Inferior parietal cortex (tissue), 1 donor: Measurements from ENCODE around the gene GDA.

ENCODE experiments used
- DNase-seq: peaks from one replicate; pipeline ENCODE4 v3.0.0-alpha.2; 2016; ENCODE audit errors: extremely low spot score

Gene GDA

DNA sequence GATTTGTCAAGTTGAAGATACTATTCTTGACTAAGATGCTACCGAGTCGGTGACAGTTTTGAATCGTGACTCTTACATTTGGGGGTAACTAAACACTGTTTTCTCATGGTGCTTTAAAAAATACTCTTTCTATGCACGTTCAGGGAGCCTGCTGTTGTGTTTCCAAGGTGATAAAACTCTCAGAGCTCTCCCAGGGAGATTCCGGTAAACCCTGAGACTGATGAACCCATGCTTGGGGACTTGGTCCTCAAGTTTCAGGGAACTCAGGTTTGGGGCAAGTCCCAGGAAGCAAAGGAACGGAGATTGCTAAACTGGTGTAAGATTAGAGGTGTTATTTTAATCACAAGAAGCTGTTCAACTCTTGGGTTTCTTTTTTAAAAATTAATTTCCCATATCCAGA is 1.4 kb downstream of the GDA start:
- DNase-seq, result no peak

GRCh38 chr9:72151104-72151503 is 1.9 kb downstream of the GDA start:
- DNase-seq, result no peak

DNA sequence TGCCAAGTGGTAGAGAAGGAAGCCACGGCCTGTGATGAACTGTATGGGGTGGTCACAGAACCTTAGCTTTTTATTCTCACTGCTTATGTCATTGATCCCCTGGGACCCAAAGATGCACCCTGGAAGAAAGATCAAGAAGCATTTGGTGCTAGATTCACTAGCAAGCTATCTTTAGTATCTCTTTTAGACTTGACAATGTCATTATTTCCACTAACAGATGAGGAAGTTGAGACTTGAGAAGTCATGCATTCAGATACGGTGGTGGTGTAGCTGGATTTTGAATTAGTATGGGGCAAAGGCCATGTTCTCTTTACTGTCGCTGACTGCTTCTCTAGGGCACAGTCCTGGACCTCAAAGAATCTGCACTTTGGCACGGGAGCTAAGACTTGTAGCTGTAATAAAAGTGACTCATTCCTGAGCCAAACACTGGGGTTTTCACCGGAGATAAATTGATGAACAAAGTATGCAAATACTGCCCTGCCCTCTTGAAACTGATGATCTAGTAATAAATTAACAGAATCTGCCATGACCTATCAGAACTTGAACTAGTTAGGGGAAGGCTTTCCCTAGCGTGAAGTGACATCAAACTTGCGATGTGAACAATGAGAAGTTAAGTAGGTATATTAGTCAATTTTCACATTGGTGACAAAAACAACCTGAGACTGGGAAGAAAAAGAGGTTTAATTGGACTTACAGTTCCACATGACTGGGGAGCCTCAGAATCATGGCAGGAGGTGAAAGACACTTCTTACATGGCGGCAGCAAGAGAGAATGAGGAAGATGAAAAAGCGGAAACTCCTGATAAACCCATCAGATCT is 5.4 kb downstream of the GDA start:
- DNase-seq, result no peak

GRCh38 chr9:72155301-72155700 is 6.1 kb downstream of the GDA start:
- no peak for DNase-seq

DNA sequence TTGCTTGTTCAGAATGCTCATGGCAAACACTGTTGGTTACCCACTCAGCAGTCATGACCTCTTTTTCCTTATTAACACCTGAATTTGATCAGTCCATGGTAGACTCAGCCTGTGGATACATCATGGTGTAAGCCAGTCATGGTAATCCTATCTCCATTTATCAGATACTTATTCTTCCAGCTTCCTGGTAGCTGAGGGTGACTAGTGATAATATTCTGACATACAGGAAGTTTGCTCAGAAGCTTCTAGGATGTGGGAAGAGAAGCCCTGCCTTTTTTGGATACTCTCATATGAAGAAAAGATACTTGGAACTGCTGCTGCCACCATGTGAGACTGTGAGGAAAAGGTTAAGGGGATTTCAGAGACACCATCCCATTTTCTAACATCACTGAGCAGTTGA is 7.3 kb downstream of the GDA start:
- DNase-seq, result no peak

- no peak for DNase-seq
Observed at GRCh38 chr9:72158680-72159079, 9.4 kb downstream of the GDA start.

- DNase-seq, result no peak
Observed at GRCh38 chr9:72160446-72161123, 11.3 kb downstream of the GDA start.

- no peak for DNase-seq
Observed at GRCh38 chr9:72165326-72165725, 16.1 kb downstream of the GDA start.

DNA sequence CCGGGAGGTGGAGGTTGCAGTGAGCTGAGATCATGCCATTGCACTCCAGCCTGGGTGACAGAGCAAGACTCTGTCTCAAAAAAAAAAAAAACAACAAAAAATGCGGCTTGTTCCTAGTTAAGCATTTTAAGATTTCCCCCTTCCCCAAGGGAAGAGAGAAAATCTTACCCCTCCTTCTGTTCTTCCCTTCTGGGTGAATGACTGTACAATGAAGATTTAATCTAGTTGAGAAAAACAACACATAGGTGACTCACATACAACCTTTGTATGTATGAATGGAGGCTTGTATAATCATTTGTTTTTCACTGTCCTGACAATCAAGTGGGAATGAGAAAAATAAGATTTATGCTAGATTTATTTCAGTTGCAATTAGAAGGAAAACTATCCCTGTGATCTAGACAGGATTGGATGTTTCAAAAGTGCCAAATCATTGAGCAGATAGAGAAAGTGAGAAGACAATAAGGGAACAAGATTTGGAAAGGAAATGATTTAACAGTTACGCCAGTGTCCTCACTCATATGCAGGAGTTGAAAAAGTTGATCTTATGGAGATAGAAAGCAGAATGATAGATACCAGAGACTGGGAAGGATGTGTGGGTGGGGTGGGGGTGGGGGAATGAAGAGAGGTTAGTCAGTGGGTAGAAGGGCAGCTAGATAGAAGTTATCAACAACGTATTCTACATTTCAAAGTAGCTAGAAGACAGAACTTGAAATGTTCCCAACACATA is 16.7 kb downstream of the GDA start:
- no peak for DNase-seq

DNA sequence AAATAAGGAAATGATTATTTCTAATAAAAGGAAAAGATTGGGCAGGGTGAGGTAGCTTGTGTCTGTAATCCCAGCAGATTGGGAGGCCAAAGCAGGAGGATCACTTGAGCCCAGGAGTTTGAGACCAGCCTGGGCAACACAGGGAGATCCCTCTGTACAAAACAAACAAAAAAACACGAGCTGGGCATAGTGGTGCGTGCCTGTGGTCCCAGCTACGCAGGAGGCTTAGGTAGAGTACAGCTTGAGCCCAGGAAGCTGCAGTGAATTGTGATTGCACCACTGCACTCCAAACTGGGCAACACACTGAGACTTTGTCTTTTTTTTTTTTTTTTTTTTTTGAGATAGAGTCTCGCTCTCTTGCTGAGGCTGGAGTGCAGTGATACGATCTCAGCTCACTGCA is 18.8 kb downstream of the GDA start:
- DNase-seq, result no peak

- DNase-seq, result no peak
Observed at GRCh38 chr9:72169178-72169577, 19.9 kb downstream of the GDA start.

DNA sequence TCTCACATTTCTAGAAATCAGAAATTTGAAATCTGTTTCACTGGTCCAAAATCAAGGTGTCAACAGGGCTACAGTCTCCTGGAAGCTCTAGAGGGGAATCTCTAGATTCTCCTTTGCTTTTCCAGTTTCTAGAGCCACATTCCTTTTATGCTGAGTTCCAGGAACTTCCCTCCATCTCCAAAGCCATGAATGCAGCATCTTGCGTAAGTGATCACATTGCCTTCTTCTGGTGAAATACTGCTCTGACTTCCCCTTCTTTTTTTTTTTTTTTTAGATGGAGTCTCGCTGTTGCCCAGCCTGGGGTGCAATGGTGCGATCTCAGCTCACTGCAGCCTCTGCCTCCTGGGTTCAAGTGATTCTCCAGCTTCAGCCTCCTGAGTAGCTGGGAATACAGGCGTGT is 23.8 kb downstream of the GDA start:
- no peak for DNase-seq

DNA sequence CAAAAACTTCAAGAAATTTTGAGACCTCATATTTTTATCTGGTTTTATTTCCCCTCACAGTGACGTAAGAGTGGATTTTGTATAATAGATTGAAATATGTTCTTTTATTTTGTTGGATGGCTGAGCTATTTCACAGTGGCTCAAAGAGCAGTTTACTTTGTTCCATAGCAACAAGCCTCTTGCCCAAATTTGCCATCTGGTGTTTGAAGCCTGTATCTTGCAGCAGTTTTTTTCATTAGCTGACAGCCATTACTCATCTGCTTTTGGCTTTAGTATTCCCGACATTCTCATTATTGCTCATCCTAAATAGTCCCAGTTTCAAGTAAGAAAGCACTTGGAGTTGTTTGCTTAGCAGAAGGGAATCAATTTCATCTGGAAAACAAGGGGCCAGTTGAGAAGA is 36.3 kb downstream of the GDA start:
- DNase-seq, result peak; percentile 51

GRCh38 chr9:72187121-72187695 is 38.0 kb downstream of the GDA start:
- DNase-seq, result no peak

DNA sequence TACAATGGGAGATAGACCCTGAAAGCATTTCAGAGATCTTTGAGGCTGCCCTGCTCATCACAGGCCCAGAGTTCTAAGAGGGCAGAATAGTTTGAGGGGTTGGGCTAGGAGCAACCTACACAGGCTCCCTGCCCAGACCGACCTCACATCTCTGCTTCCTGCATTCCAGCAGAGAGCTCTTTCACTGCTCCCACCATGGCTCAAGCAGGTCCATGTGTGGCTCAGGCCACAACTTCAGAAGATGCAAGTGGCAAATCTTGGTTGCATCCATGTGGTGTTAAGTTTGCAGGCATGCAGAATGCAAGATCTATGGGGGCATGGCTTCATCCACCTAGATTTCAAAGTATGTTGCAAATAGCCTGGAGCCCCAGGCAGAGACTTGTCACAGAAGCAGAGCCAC is 39.0 kb downstream of the GDA start:
- DNase-seq, result no peak

DNA sequence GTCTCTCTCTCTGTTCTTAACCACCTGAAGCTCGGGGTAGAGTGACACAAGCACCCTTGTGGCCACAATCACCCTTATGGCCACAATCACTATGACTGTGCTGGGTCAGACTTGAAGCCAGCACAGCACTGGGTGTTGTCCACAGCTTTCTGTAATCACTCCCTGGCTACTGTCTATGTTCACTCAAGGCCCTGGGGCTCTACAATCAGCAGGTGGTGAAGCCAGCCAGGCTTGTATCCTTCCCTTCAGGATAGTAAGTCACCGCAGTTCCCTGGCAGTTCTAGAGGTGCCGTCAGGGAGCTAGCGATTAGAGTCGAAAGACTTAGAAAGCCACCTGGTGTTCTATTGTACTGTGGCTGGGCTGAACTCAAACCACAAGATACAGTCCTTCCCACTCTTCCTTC is 44.2 kb downstream of the GDA start:
- DNase-seq, result no peak

DNA sequence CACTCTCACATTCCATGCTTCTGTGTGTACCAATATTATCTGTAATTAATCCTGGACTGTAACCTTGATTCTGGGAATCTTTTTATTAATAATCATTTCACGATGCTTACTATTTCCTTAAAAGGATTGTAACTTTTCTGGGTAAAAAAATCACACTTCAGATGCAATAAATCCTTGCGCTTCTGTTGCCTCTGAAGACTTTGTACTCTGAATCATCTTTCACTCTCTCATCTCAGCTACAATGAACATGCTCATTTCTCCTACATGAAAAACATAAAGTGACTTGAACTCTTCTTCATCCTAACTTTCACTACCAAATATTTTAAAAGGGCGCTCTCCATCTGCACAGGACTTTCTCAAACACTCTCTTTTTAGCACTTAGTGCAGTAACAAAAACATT is 50.0 kb downstream of the GDA start:
- DNase-seq, result no peak

GRCh38 chr9:72200452-72200851 is 51.2 kb downstream of the GDA start:
- no peak for DNase-seq

- DNase-seq, result no peak
Observed at GRCh38 chr9:72202009-72202408, 52.8 kb downstream of the GDA start.

DNA sequence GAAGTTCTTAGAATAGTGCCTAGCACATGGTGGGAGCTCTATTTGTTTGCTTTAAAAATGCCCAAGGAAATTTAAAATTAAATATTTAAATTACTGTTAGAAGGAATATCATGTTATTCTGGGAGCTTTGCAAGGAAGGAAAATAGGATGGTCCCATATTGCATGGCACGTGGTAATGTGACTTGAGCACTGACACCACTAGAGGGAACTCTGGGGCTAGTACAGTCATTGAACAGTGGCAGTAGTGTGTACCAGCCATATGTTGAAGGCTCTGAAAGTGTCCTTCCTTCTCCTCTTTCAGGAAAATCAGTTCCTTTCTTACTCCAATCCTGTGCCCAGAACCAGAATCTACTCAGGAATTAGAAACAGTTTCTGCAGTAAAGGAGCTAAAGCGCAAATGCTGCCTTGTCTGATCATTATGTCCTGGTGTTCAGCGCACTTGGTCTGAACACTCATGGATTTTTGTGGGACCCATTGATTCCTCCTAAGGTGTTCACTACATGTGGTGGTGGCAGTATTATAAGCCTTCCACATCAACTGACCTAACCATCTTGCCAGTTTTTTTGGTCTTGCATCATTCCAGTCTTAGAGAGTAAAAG is 54.1 kb downstream of the GDA start:
- DNase-seq, result no peak

- DNase-seq, result no peak
Observed at GRCh38 chr9:72204062-72204461, 54.8 kb downstream of the GDA start.

- DNase-seq, result no peak
Observed at GRCh38 chr9:72205513-72205912, 56.3 kb downstream of the GDA start.
